OCI-LY7 (cell line): Measurements from ENCODE around the gene CNTNAP4. TPM values are rescaled to one million over a fixed set of nuclear protein-coding genes. Genes with fewer than 3 reads are reported as not detected.
A peak's percentile ranks its signal among the peaks of the same experiment; 100 is the strongest.

Source experiments
- BruUV-seq: library from RNA; stranded (reverse); fragments of 400-500 nt; replicated peaks from 2 replicates; lab custom pipeline; 2021; lab: Mats Ljungman, UMichigan
- CTCF ChIA-PET: fragments of 300-600 bp; sonication (Branson Sonifier 250); formaldehyde crosslinking; loops from one replicate; lab custom pipeline; 2022; ENCODE audit warnings: antibody characterized with exemption; ENCODE audit not compliant: unreplicated experiment; lab: Charles Lee
- POLR2A ChIA-PET: fragments of 300-600 bp; sonication (Branson Sonifier 250); formaldehyde crosslinking; loops from one replicate; lab custom pipeline; 2022; ENCODE audit warnings: antibody characterized with exemption; lab: Charles Lee
- DNase-seq: peaks from one replicate; pipeline ENCODE4 v3.0.0-alpha.2; 2015; ENCODE audit warnings: low spot score
- H2AFZ ChIP-seq: fragments of 200-600 bp; sonication (generic), shearing (Covaris generic); 2 replicates; pipeline ENCODE4 v1.6.1; 2014; ENCODE audit warnings: mild to moderate bottlenecking, antibody characterized with exemption, low read length, moderate library complexity
- H3K27ac ChIP-seq: fragments of 200-600 bp; sonication (generic); 2 replicates; pipeline ENCODE4 v1.5.1; 2014; ENCODE audit warnings: mixed run types, low read depth, mild to moderate bottlenecking, moderate library complexity, low read length, inconsistent platforms; ENCODE audit not compliant: poor library complexity, severe bottlenecking
- H3K36me3 ChIP-seq: fragments of 200-600 bp; sonication (generic); 2 replicates; pipeline ENCODE4 v1.6.1; 2014; ENCODE audit warnings: mild to moderate bottlenecking, antibody characterized with exemption, low read length, moderate library complexity, mixed read lengths; ENCODE audit not compliant: insufficient read depth
- H3K4me1 ChIP-seq: fragments of 200-600 bp; sonication (generic); 2 replicates; pipeline ENCODE4 v1.5.1; 2014; ENCODE audit warnings: mild to moderate bottlenecking, low read length; ENCODE audit not compliant: insufficient read depth, poor library complexity, severe bottlenecking
- H3K4me2 ChIP-seq: fragments of 200-600 bp; sonication (generic); 2 replicates; pipeline ENCODE4 v1.6.1; 2014; ENCODE audit warnings: mild to moderate bottlenecking, low read length
- H3K4me3 ChIP-seq: fragments of 200-600 bp; sonication (generic); 2 replicates; pipeline ENCODE4 v1.5.1; 2014; ENCODE audit warnings: mild to moderate bottlenecking, low read depth, low read length; ENCODE audit not compliant: poor library complexity, severe bottlenecking
- H3K79me2 ChIP-seq: fragments of 200-600 bp; sonication (generic); 2 replicates; pipeline ENCODE4 v1.6.1; 2016; ENCODE audit warnings: low read depth, mild to moderate bottlenecking, low read length, moderate library complexity, mixed read lengths; ENCODE audit not compliant: insufficient read depth
- H3K9me2 ChIP-seq: fragments of 200-600 bp; sonication (generic); 2 replicates; pipeline ENCODE4 v1.6.1; 2016; ENCODE audit warnings: mild to moderate bottlenecking, low read length, mixed read lengths; ENCODE audit not compliant: insufficient read depth
- H3K9me3 ChIP-seq: fragments of 200-600 bp; sonication (generic); 2 replicates; pipeline ENCODE4 v1.6.1; 2014; ENCODE audit warnings: mild to moderate bottlenecking, mixed run types, low read length, mixed read lengths
- H4K20me1 ChIP-seq: fragments of 200-600 bp; sonication (generic); 2 replicates; pipeline ENCODE4 v1.6.1; 2014; ENCODE audit warnings: mild to moderate bottlenecking, antibody characterized with exemption, low read length, moderate library complexity, mixed read lengths; ENCODE audit not compliant: insufficient read depth
- CTCF ChIP-seq: fragments of 200-600 bp; sonication (generic); conservative IDR thresholded peaks from 2 replicates; pipeline ENCODE4 v1.5.1; 2014; ENCODE audit warnings: mild to moderate bottlenecking, antibody characterized with exemption, low read length, moderate library complexity, mixed read lengths
- EZH2phosphoT487 ChIP-seq: fragments of 200-600 bp; sonication (generic); IDR thresholded peaks from 2 replicates; pipeline ENCODE4 v1.6.1; 2018; ENCODE audit warnings: low read depth, borderline replicate concordance, mild to moderate bottlenecking, mixed run types, antibody characterized with exemption, low read length, moderate library complexity, mixed read lengths
- intact Hi-C: fragments of 100-400 bp; cut with micrococcal nuclease; formaldehyde crosslinking; loops from one replicate; pipeline ENCODE4 v1.10.0; 2022; ENCODE audit not compliant: unreplicated experiment
- total RNA-seq, 2 experiments: library from RNA; depleted of rRNA in 1 of 2; stranded (reverse); fragments of >200 nt in 1 of 2; shearing (Covaris generic) in 1 of 2; gene quantifications; 2 replicates each; pipeline ENCODE4 v1.2.3, GENCODE V29; 2014 to 2022

Gene CNTNAP4
- total RNA-seq, 2 experiments from 2014 or later, result not detected

GRCh38 chr16:76303637-76304314 lies 26.6 kb downstream of the CNTNAP4 start:
- no peak overlapping the region for H3K27ac ChIP-seq
- peak overlapping the region; percentile 28 for H3K4me3 ChIP-seq
- H3K4me1 ChIP-seq, result peaks cover 23% of the 10 kb centered on the region
- intact Hi-C loops, result no loop called here
- BruUV-seq, result no TSS peak
- H3K9me2 ChIP-seq, result no peaks in the 10 kb centered on the region
- H4K20me1 ChIP-seq, result no peaks in the 10 kb centered on the region
- no peaks in the 10 kb centered on the region for H3K9me3 ChIP-seq
- H2AFZ ChIP-seq, result peak overlapping the region; percentile 59
- ChIA-PET CTCF (no interaction called here), POLR2A (no interaction called here)
- DNase-seq, result no peak
- H3K79me2 ChIP-seq, result no peaks in the 10 kb centered on the region
- H3K36me3 ChIP-seq, result no peaks in the 10 kb centered on the region
- H3K4me2 ChIP-seq, result peak overlapping the region; percentile 56
- TF ChIP-seq EZH2phosphoT487 (no peak), CTCF (no peak)

- Histone ChIP-seq H4K20me1 (no peaks in the 10 kb centered on the region), H3K27ac (peak overlapping the region; percentile 58), H3K79me2 (no peaks in the 10 kb centered on the region), H3K9me3 (peaks cover 12% of the 10 kb centered on the region; the same call in 1 of the 2 replicates), H3K4me1 (peaks cover 21% of the 10 kb centered on the region), H3K36me3 (no peaks in the 10 kb centered on the region), H3K4me3 (no peak overlapping the region), H3K9me2 (no peaks in the 10 kb centered on the region), H2AFZ (peak overlapping the region; percentile 7; the same call in 1 of the 2 replicates), H3K4me2 (no peak overlapping the region)
- ChIA-PET POLR2A (interaction anchor here (0.7 kb wide), 1 partner anchor 13 kb away, joined by 3 read pairs; no protein-coding TSS in a partner anchor), CTCF (no interaction called here)
- TF ChIP-seq CTCF (no peak), EZH2phosphoT487 (no peak)
- BruUV-seq, result no TSS peak
- intact Hi-C loops, result no loop called here
- DNase-seq, result no peak
These were observed 32.6 kb downstream of the CNTNAP4 start for GRCh38 chr16:76309639-76310335.

GRCh38 chr16:76311260-76311659 lies 34.1 kb downstream of the CNTNAP4 start:
- H2AFZ ChIP-seq, result 0 out of 2 replicates have a peak overlapping the region, but pooled peaks have one; percentile 3
- H3K4me2 ChIP-seq, result no peak overlapping the region
- H3K9me3 ChIP-seq, result peaks cover 12% of the 10 kb centered on the region; the same call in 1 of the 2 replicates
- ChIA-PET POLR2A (no interaction called here), CTCF (no interaction called here)
- peaks cover 21% of the 10 kb centered on the region for H3K4me1 ChIP-seq
- H3K4me3 ChIP-seq, result no peak overlapping the region
- H3K27ac ChIP-seq, result no peak overlapping the region
- intact Hi-C loops, result no loop called here
- no TSS peak for BruUV-seq
- H3K36me3 ChIP-seq, result no peaks in the 10 kb centered on the region
- no peaks in the 10 kb centered on the region for H3K79me2 ChIP-seq
- no peaks in the 10 kb centered on the region for H4K20me1 ChIP-seq
- DNase-seq, result no peak
- no peaks in the 10 kb centered on the region for H3K9me2 ChIP-seq
- no peak for TF ChIP-seq EZH2phosphoT487
- TF ChIP-seq CTCF, result no peak
